OCI-LY3 (cell line): ENCODE measurements around the gene FRMD6.

ENCODE experiments used
- CTCF ChIP-seq: fragments of 200-600, 300-600 bp; sonication (generic); IDR thresholded peaks from 2 replicates; pipeline ENCODE4 v1.5.1; 2014; ENCODE audit warnings: antibody characterized with exemption, low read length, low read depth
- EZH2phosphoT487 ChIP-seq: fragments of 200-600 bp; shearing (Covaris generic); IDR thresholded peaks from 2 replicates; pipeline ENCODE4 v1.6.1; 2018; ENCODE audit warnings: antibody characterized with exemption, mixed run types, low read depth

GRCh38 chr14:51627313-51627712 is 24.4 kb upstream of the FRMD6 start:
- TF ChIP-seq CTCF (no peak), EZH2phosphoT487 (no peak)
